Measurements from ENCODE around the gene C19orf25. TPM values are rescaled to one million over a fixed set of nuclear protein-coding genes. Genes with fewer than 3 reads are reported as not detected.
"Not testable (repeated sequence)": the region's sequence is repeated elsewhere in the genome, so short reads cannot be mapped to it uniquely, and the experiment has no call there.

C19orf25 gene
- total RNA-seq, 2 experiments from 2014 or later = 48.0 to 51.2 TPM

DNA sequence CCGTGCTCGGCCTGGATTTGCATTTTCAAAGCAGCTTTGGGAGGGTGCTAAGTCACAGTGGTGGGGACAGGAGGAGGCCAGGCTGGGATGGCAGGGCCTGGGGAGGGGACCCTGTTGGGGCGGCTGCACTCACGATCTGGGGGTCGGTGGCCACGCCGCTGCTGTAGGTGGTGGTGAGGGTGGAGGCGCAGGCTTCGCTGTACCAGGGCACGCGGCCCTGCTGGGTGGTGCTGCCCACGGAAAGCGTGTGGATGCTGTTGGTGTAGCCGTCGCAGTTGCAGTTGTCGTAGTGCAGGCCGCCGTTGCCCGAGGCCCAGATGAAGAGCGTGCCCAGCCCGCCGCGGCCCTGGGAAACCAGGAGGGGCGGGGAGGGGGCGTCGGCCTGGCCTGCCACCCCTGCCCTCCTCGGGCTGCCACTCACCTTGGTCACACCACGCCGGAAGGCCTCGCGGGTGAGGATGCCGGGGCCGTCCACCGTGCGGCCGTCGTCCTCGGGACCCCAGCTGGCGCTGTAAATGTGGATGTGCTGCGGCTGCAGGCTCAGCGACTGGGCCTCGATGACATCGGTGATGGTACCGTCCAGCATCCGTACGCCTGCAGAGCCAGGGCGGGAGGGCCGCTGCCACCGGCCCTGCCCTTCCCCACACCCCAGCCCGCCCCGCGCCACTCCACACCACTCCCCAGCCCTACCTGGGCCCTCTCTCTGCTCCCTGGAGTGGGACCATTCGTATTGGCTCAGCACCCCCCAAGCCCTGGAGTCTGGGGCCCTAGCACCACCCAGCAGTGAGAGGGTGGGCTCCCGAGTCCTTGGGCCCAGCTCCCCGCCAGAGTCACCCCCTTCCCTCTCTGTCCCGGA is 7.9 kb upstream of the C19orf25 start:
- Mint-ChIP-seq H3K4me3 (no peak overlapping the region), H3K27ac (peak overlapping the region; percentile 25), H3K27me3 (peaks cover 7% of the 10 kb centered on the region), H3K4me1 (peaks cover 11% of the 10 kb centered on the region), H3K36me3 (no peaks in the 10 kb centered on the region), H3K9me3 (no peaks in the 10 kb centered on the region)
- ATAC-seq (ENCODE audit: low read depth) (no peak), DNase-seq (no peak)
- POLR2A ChIA-PET = no interaction called here

DNA sequence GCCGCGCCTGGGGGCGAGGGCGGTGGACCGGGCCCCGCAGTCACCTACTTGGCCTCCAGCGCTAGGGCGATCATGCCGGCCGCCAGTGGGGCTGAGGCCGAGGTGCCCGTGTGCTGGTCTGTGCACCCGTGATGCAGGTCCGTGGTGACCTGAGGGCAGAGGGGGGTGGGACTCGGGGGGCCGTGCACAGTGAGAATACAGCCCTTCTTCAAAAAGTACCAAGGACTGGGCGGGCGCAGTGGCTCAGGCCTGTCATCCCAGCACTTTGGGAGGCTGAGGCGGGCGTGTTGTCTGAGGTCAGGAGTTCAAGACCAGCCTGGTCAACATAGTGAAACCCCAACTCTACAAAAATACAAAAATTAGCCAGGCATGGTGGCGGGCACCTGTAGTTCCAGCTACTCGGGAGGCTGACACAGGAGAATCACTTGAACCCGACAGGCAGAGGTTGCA is 5.0 kb upstream of the C19orf25 start:
- no peaks in the 10 kb centered on the region for H3K27me3 Mint-ChIP-seq
- no peak overlapping the region for H3K27ac Mint-ChIP-seq
- H3K4me1 Mint-ChIP-seq = peaks cover 3% of the 10 kb centered on the region
- no peaks in the 10 kb centered on the region for H3K9me3 Mint-ChIP-seq
- H3K4me3 Mint-ChIP-seq = no peak overlapping the region
- DNase-seq (no peak), ATAC-seq (ENCODE audit: low read depth) (no peak)
- POLR2A ChIA-PET = no interaction called here
- peaks cover 1% of the 10 kb centered on the region for H3K36me3 Mint-ChIP-seq

DNA sequence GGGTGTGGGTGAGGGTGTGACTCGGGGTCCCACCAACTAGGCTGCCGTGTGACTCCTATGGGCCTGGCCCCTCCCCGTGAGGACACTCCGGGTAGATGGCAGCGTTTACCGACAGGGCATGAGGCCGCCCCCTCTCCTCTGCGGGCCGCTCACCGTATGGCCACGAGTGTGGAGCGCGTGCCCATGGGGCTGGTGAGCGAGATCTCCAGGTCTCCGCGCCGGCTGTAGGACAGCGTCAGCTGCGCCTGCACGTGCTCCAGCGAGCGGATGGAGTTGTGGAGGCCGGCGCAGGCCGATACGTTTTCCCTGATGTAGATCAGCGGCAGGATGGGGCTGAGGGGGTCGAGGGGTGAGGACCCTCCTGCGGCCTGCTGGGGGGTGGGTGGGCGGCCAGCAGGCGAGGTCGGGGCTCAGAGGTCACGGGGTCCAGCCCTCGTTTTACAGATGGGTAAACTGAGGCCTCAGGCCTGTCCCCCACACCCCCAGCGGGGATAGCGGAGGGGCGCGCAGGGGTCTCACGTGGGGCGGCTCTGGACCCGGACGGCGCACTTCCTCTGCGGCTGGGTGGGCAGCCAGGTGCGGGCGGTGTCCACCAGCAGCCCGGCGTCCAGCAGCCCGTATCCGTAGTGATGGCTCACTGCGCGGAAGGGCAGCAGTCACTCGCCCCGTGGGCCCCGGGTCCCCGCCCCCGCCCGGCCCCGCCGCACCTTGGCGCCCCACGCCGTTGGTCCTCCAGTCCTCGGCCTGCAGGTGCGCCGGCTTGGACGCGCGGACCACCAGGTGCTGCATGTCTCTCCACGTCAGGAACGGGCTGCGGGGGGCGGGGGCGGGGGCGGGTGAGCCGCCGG is 4.3 kb upstream of the C19orf25 start:
- ATAC-seq (ENCODE audit: low read depth) = no peak

DNA sequence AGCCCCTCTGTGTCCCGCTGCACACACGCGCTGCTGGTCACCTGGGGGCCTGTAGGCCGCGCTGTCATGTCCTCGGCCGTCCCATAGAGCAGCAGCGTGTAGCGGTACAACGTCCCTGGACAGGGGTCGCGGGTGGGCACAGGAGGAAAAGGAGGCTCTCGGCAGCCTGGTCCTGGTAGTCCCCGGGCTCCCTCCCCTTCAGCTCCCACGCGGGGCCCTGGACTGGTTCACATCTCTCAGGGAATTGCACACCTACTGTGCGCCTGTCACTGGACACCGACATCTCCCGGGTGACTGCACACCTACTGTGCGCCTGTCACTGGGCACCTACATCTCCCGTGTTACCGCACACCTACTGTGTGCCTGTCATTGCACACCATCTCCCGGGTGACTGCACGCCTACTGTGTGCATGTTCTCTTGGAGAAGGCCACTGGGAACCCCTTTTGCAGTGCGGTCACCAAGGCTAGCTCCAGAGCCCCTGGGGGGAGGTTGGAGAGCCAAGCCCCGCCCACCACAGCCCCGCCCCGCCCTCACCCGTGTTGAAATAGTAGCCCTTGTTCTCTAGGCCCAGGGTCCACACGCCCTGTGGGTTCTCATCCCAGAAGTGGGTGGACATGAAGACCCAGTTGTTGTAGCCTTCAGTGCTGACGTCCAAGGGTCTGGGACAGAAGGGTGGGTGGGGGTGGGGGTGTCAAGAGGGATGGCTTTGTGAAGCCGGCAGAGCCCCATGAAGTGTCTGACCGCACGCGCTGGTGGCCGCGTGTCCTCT is 3.5 kb upstream of the C19orf25 start:
- no peak for ATAC-seq (ENCODE audit: low read depth)
- POLR2A ChIA-PET = no interaction called here
- Mint-ChIP-seq H3K9me3 (no peaks in the 10 kb centered on the region), H3K27me3 (no peaks in the 10 kb centered on the region), H3K4me3 (no peak overlapping the region), H3K27ac (no peak overlapping the region), H3K36me3 (peaks cover 2% of the 10 kb centered on the region), H3K4me1 (peaks cover 4% of the 10 kb centered on the region)
- no peak for DNase-seq

More for the DNA sequence above, 4.3 kb upstream of the C19orf25 start:
- DNase-seq = no peak
- no peak overlapping the region for H3K4me3 Mint-ChIP-seq
- H3K36me3 Mint-ChIP-seq = peaks cover 2% of the 10 kb centered on the region
- POLR2A ChIA-PET = no interaction called here
- no peaks in the 10 kb centered on the region for H3K27me3 Mint-ChIP-seq
- H3K4me1 Mint-ChIP-seq = peaks cover 4% of the 10 kb centered on the region
- no peak overlapping the region for H3K27ac Mint-ChIP-seq
- H3K9me3 Mint-ChIP-seq = no peaks in the 10 kb centered on the region

- Mint-ChIP-seq H3K4me3 (no peak overlapping the region), H3K4me1 (peaks cover 8% of the 10 kb centered on the region), H3K27me3 (no peaks in the 10 kb centered on the region), H3K9me3 (no peaks in the 10 kb centered on the region), H3K27ac (no peak overlapping the region), H3K36me3 (peaks cover 2% of the 10 kb centered on the region)
- POLR2A ChIA-PET = no interaction called here
- no peak for ATAC-seq (ENCODE audit: low read depth)
- no peak for DNase-seq
These were observed 2.9 kb upstream of the C19orf25 start for GRCh38 chr19:1481893-1482360.

- POLR2A ChIA-PET = no interaction called here
- no peaks in the 10 kb centered on the region for H3K9me3 Mint-ChIP-seq
- peaks cover 2% of the 10 kb centered on the region for H3K36me3 Mint-ChIP-seq
- no peaks in the 10 kb centered on the region for H3K27me3 Mint-ChIP-seq
- ATAC-seq (ENCODE audit: low read depth) (no peak), DNase-seq (no peak)
- no peak overlapping the region for H3K27ac Mint-ChIP-seq
- peaks cover 8% of the 10 kb centered on the region for H3K4me1 Mint-ChIP-seq
- no peak overlapping the region for H3K4me3 Mint-ChIP-seq
These were observed 2.3 kb upstream of the C19orf25 start for GRCh38 chr19:1481224-1481892.

DNA sequence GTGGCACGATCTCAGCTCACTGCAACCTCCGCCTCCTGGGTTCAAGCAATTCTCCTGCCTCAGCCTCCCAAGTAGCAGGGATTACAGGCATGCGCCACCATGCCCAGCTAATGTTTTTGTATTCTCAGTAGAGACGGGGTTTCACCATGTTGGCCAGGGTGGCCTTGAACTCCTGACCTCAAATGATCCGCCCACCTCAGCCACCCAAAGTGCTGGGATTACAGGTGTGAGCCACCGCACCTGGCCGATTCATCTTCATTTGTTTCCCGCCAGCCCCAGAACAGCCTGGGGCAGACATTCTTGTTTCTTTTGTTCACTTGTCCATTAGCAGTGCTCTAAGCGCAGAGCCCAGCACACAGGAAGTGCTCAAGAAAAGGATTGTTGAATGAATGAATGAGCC is 2.0 kb downstream of the C19orf25 start:
- not testable (repeated sequence) for H3K9me3 Mint-ChIP-seq; H3K36me3 Mint-ChIP-seq; ATAC-seq (ENCODE audit: low read depth); H3K4me1 Mint-ChIP-seq; DNase-seq; H3K27me3 Mint-ChIP-seq; H3K27ac Mint-ChIP-seq
- POLR2A ChIA-PET = interaction anchor here (0.9 to 1.2 kb wide), 2 partner anchors 8 to 68 kb away, joined by 3 read pairs; no protein-coding TSS in a partner anchor
- peak overlapping the region; percentile 100 for H3K4me3 Mint-ChIP-seq

DNA sequence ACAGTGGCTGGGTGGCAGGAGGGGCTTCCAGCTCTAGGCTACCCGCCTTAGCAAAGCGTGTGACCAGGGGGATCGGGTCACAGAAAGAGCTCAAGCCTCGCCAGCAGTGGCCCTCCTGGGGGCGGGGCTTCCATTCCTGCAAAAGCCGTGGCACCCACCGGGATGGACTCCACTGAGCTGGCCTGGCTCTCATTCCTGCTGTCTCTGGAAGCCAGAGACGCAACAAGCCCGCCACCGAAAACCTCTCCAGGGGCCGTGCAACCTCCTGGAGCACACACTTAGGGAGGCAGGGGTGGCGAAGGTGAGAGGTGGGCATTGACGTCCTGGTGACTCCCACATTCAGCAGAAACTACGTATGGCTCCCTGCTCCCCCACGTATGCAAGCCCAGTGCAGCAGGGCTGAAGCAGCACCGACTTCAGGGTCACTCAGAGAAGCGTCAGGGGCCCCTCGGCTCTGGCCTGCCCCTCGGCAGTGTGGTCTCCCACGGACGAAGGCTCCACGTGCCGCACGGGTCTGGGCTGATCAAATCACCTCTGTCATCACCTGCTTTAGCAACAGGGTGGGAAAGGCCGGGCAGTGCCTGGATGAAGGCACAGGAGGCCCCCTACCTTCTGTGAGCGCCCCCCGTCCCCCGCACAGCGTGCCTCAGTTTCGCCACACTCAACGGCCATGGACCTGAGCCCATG is 3.1 kb downstream of the C19orf25 start:
- Mint-ChIP-seq H3K4me3 (no peak overlapping the region), H3K36me3 (peaks cover 2% of the 10 kb centered on the region), H3K27me3 (peaks cover 4% of the 10 kb centered on the region), H3K4me1 (peaks cover 10% of the 10 kb centered on the region), H3K27ac (no peak overlapping the region), H3K9me3 (no peaks in the 10 kb centered on the region)
- ATAC-seq (ENCODE audit: low read depth) = no peak
- no peak for DNase-seq
- POLR2A ChIA-PET = interaction anchor here (0.5 to 1.1 kb wide), 2 partner anchors 9 to 469 kb away, joined by 4 read pairs; no protein-coding TSS in a partner anchor

- no peaks in the 10 kb centered on the region for H3K9me3 Mint-ChIP-seq
- POLR2A ChIA-PET = interaction anchor here (0.5 to 1.1 kb wide), 3 partner anchors 8 to 471 kb away, joined by 3 to 4 read pairs (median 4); no protein-coding TSS in a partner anchor
- no peak for DNase-seq
- no peak overlapping the region for H3K27ac Mint-ChIP-seq
- no peak for ATAC-seq (ENCODE audit: low read depth)
- peaks cover 2% of the 10 kb centered on the region for H3K36me3 Mint-ChIP-seq
- H3K27me3 Mint-ChIP-seq = peaks cover 7% of the 10 kb centered on the region
- H3K4me3 Mint-ChIP-seq = no peak overlapping the region
- H3K4me1 Mint-ChIP-seq = peaks cover 11% of the 10 kb centered on the region
These were observed 4.2 kb downstream of the C19orf25 start for GRCh38 chr19:1474765-1475351.

GRCh38 chr19:1474011-1474764 is 4.8 kb downstream of the C19orf25 start:
- ATAC-seq (ENCODE audit: low read depth) (no peak), DNase-seq (no peak)
- H3K9me3 Mint-ChIP-seq = no peaks in the 10 kb centered on the region
- H3K36me3 Mint-ChIP-seq = peaks cover 2% of the 10 kb centered on the region
- H3K27me3 Mint-ChIP-seq = peaks cover 7% of the 10 kb centered on the region
- POLR2A ChIA-PET = no interaction called here
- H3K27ac Mint-ChIP-seq = no peak overlapping the region
- peaks cover 10% of the 10 kb centered on the region for H3K4me1 Mint-ChIP-seq
- no peak overlapping the region for H3K4me3 Mint-ChIP-seq

DNA sequence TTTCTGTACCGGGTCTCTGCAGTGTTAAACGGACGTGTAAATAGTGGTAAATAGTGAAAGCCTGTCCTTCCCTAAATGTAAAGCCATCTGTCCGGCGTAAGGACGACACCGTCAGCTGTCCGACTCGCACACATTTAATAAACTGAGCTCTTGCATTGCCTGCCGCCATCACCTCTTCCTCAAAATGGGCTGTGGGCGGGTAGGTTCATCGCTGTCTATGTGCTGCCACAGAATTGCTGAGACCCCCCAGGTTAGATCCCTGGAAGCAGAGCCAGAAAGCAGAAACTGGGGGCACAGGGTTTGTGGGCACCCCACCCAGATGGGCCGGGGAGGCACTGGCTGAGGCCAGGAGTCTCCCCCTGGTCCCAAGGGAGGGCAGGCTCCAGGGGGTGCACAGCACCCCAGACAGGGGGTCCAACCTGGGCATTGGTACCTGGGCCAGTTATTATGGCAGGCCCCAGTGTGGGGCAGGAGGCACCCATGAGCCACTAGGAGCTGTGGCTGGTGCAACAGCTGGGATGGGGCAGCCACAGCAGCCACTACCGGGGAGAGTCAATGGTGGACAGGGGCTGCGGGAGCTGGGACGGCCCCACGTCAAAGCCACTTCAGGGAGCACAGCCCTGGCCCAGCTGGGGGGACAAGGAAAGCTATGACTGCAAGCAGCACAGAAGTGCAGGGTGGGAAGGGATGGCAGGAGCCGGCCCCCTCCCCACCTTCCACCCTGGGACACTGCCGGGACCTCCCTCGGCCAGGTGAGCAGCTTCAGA is 5.7 kb downstream of the C19orf25 start:
- Mint-ChIP-seq H3K36me3 (no peaks in the 10 kb centered on the region), H3K27ac (no peak overlapping the region), H3K4me3 (no peak overlapping the region), H3K4me1 (peaks cover 7% of the 10 kb centered on the region), H3K9me3 (no peaks in the 10 kb centered on the region), H3K27me3 (peaks cover 11% of the 10 kb centered on the region)
- DNase-seq (no peak), ATAC-seq (ENCODE audit: low read depth) (no peak)
- POLR2A ChIA-PET = no interaction called here
